ENCODE results near the gene DNAJB7. TPM values are rescaled to one million over a fixed set of nuclear protein-coding genes. Genes with fewer than 3 reads are reported as not detected.

DNAJB7 gene
- total and polyA plus RNA-seq, 4 donors: not detected

DNA sequence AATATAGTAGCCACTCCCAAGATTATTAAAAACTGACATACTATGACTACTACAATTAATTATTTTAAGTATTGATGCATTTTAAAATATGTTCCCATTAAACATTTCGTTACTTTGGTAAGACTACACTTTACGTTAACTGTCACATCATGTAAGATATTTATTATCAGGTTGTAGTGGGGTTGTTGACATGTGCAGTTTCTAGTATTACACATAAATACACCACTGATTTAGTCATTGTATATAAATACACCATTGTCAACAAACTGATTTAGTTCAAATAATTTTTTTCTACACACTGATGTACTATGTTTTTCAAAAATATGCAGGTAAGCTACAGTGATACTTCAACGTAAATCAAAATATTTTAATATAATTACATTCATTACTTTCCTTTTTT, 17.0 kb downstream of the DNAJB7 start:
- no peak for TF ChIP-seq CTCF (IDR thresholded peaks at IDR 0.05; ENCODE audit: control extremely low read depth, extremely low read depth)
- ATAC-seq (ENCODE audit: insufficient read depth, low FRiP score) (no peak), DNase-seq (no peak)
- Histone ChIP-seq H3K9ac (ENCODE audit: insufficient read depth in 1 of 2, low read length in 2 of 2) (no peak overlapping the region), H3K4me1 (ENCODE audit: control insufficient read depth in 5 of 5, insufficient read depth in 5 of 5, low read length in 5 of 5) (no peaks in the 10 kb centered on the region), H3K4me3 (no peak overlapping the region), H3K36me3 (ENCODE audit: control insufficient read depth in 4 of 4, insufficient read depth in 4 of 4, low read length in 4 of 4) (peaks cover 11 to 54% (median 19%) of the 10 kb centered on the region in 4 donors), H3K27me3 (ENCODE audit: control insufficient read depth in 3 of 3, insufficient read depth in 3 of 3, low read length in 2 of 3) (no peaks in the 10 kb centered on the region), H3K27ac (ENCODE audit: low read depth in 1 of 2, low read length in 1 of 2) (no peak overlapping the region), H3K9me3 (ENCODE audit: control insufficient read depth in 4 of 4, insufficient read depth in 3 of 4, low read length in 3 of 4) (no peaks in the 10 kb centered on the region)
- 93 to 98% methylated on average over 3 of the region's 3 CpGs for WGBS, 2 donors

DNA sequence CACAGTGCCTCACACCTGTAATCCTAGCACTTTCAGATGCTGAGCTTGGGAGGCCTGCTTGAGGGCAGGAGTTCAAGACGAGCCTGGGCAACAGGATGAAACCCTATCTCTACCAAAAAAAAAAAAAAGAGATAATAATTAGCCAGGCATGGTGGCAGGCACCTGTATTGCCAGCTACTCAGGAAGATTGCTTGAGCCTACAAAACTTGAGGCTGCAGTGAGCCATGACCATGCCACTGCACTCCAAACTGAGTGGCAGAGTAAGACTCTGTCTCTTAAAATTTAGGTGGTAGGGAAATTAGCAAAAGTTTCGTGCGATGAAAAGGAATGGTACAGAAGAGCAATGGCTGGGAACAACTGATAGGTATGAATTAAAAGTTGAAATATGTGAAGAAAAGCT, 23.4 kb downstream of the DNAJB7 start:
- no peak for ATAC-seq (ENCODE audit: insufficient read depth, low FRiP score)
- DNase-seq: no peak
- Histone ChIP-seq H3K27ac (ENCODE audit: low read depth in 1 of 2, low read length in 1 of 2) (no peak overlapping the region), H3K36me3 (ENCODE audit: control insufficient read depth in 4 of 4, insufficient read depth in 4 of 4, low read length in 4 of 4) (peaks cover 23 to 59% (median 36%) of the 10 kb centered on the region in 4 donors), H3K27me3 (ENCODE audit: control insufficient read depth in 3 of 3, insufficient read depth in 3 of 3, low read length in 2 of 3) (no peaks in the 10 kb centered on the region), H3K9me3 (ENCODE audit: control insufficient read depth in 4 of 4, insufficient read depth in 3 of 4, low read length in 3 of 4) (no peaks in the 10 kb centered on the region), H3K4me1 (ENCODE audit: control insufficient read depth in 5 of 5, insufficient read depth in 5 of 5, low read length in 5 of 5) (no peaks in the 10 kb centered on the region), H3K9ac (ENCODE audit: insufficient read depth in 1 of 2, low read length in 2 of 2) (no peak overlapping the region), H3K4me3 (no peak overlapping the region)
- no peak for TF ChIP-seq CTCF (IDR thresholded peaks at IDR 0.05; ENCODE audit: control extremely low read depth, extremely low read depth)
- WGBS, 2 donors: 92 to 94% methylated on average over 3 of the region's 3 CpGs

- no peak for TF ChIP-seq CTCF (IDR thresholded peaks at IDR 0.05; ENCODE audit: control extremely low read depth, extremely low read depth)
- peaks cover 24 to 62% (median 39%) of the 10 kb centered on the region in 4 donors for H3K36me3 ChIP-seq (ENCODE audit: control insufficient read depth in 4 of 4, insufficient read depth in 4 of 4, low read length in 4 of 4)
- H3K9ac ChIP-seq (ENCODE audit: insufficient read depth in 1 of 2, low read length in 2 of 2): no peak overlapping the region
- no peak overlapping the region for H3K27ac ChIP-seq (ENCODE audit: low read depth in 1 of 2, low read length in 1 of 2)
- H3K4me3 ChIP-seq: no peak overlapping the region
- DNase-seq (no peak), ATAC-seq (ENCODE audit: insufficient read depth, low FRiP score) (no peak)
- H3K4me1 ChIP-seq (ENCODE audit: control insufficient read depth in 5 of 5, insufficient read depth in 5 of 5, low read length in 5 of 5): no peaks in the 10 kb centered on the region
- H3K9me3 ChIP-seq (ENCODE audit: control insufficient read depth in 4 of 4, insufficient read depth in 3 of 4, low read length in 3 of 4): no peaks in the 10 kb centered on the region
- H3K27me3 ChIP-seq (ENCODE audit: control insufficient read depth in 3 of 3, insufficient read depth in 3 of 3, low read length in 2 of 3): no peaks in the 10 kb centered on the region
- 98 to 99% methylated on average over 3 of the region's 3 CpGs for WGBS, 2 donors
These were observed 27.3 kb downstream of the DNAJB7 start for GRCh38 chr22:40834619-40835018.

DNA sequence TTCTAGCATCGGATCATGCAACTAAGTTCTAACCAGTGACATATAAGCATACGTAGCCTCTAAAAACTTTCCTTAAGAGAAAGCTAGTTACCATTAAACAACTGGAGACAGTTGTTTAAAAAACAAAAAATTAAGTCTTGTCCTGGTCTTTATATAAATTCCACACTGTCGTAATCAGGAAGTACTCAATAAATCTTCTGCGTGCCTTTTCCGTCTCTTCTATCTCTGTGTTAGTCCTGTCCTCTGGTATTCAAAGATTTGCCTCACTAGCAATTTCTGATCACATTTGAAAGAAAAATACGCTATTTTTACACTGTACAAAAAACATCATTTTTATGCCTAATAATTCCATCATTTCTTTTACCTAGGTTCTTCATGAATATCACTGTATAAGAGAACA, 32.8 kb downstream of the DNAJB7 start:
- H3K4me1 ChIP-seq (ENCODE audit: control insufficient read depth in 5 of 5, insufficient read depth in 5 of 5, low read length in 5 of 5): no peaks in the 10 kb centered on the region
- peaks cover 14 to 43% (median 26%) of the 10 kb centered on the region in 4 donors for H3K36me3 ChIP-seq (ENCODE audit: control insufficient read depth in 4 of 4, insufficient read depth in 4 of 4, low read length in 4 of 4)
- no peak overlapping the region for H3K4me3 ChIP-seq
- DNase-seq (no peak), ATAC-seq (ENCODE audit: insufficient read depth, low FRiP score) (no peak)
- H3K9me3 ChIP-seq (ENCODE audit: control insufficient read depth in 4 of 4, insufficient read depth in 3 of 4, low read length in 3 of 4): no peaks in the 10 kb centered on the region
- H3K27me3 ChIP-seq (ENCODE audit: control insufficient read depth in 3 of 3, insufficient read depth in 3 of 3, low read length in 2 of 3): no peaks in the 10 kb centered on the region
- no peak overlapping the region for H3K27ac ChIP-seq (ENCODE audit: low read depth in 1 of 2, low read length in 1 of 2)
- TF ChIP-seq CTCF (IDR thresholded peaks at IDR 0.05; ENCODE audit: control extremely low read depth, extremely low read depth): no peak
- H3K9ac ChIP-seq (ENCODE audit: insufficient read depth in 1 of 2, low read length in 2 of 2): no peak overlapping the region
- WGBS, 2 donors: 66 to 72% methylated on average over 6 of the region's 6 CpGs

Measured in lung (tissue), 12 donors.